ENCODE measurements around the gene PRDM15. TPM values are rescaled to one million over a fixed set of nuclear protein-coding genes. Genes with fewer than 3 reads are reported as not detected.

The PRDM15 gene
- total RNA-seq, 1 experiment from 2014 or later: 11.2 TPM

DNA sequence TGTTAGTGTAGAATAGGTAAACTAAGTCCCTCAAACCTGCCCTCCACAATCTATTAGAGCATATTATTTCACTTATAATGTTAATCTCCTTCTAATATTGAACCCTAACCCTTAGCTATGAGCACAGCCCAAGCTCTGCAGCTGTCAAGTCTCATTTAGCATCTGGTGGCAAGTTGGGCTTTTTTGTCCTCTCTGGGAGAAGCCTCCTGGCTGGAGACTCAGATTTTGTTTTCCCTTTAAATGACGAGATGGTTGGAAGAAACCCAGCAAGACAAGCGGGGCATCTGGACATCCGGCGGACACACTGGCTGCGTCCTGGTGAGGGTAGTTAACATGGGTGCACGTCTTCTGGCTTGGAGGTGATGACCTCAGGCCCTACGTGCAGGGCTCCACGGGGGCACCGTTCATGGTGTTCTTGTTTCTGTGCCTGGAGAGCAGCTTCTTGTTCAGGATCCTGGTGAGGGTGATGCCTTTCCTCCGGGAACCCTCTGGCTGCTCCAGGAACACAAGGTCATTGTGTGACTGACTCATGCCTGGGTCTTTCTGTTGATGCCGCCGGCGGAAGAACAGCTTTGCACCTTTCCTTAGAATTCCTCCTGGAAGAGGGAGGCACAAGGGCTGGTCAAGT, 9.7 kb upstream of the PRDM15 start:
- no TSS peak for BruUV-seq (replicated peaks)
- DNase-seq (ENCODE audit: low read depth, low spot score) (no peak), ATAC-seq (no peak)
- intact Hi-C loops (cut with micrococcal nuclease; ENCODE audit: unreplicated experiment): no loop called here
- Histone ChIP-seq H3K9me3 (ENCODE audit: control insufficient read depth, insufficient read depth, low read depth, low read length) (no peaks in the 10 kb centered on the region), H3K4me3 (ENCODE audit: low read depth in 2 of 2, low read length in 2 of 2) (no peak overlapping the region), H3K36me3 (ENCODE audit: control insufficient read depth, insufficient read depth, low read length) (no peaks in the 10 kb centered on the region), H3K4me1 (ENCODE audit: control insufficient read depth, insufficient read depth, low read length) (no peaks in the 10 kb centered on the region), H3K27ac (ENCODE audit: low read length) (no peak overlapping the region), H3K27me3 (ENCODE audit: control insufficient read depth, insufficient read depth, low read length) (no peaks in the 10 kb centered on the region)
- in situ Hi-C loops (cut with HindIII; ENCODE audit: low pct_unique_long_range_greater_than_20kb, low sequenced_read_pairs): no loop called here
- TF ChIP-seq REST (IDR thresholded peaks at IDR 0.05; ENCODE audit: insufficient read depth in 1 of 2, low read depth in 2 of 2, low read length in 1 of 2) (no peak), TCF7L2 (IDR thresholded peaks at IDR 0.05; ENCODE audit: low read depth, low read length) (no peak), POLR2AphosphoS5 (IDR thresholded peaks at IDR 0.05; ENCODE audit: low read depth, low read length) (no peak), SIN3A (IDR thresholded peaks at IDR 0.05; ENCODE audit: borderline replicate concordance, insufficient read depth, low read depth, low read length) (no peak)
- TF ChIP-seq, protein P1, sequence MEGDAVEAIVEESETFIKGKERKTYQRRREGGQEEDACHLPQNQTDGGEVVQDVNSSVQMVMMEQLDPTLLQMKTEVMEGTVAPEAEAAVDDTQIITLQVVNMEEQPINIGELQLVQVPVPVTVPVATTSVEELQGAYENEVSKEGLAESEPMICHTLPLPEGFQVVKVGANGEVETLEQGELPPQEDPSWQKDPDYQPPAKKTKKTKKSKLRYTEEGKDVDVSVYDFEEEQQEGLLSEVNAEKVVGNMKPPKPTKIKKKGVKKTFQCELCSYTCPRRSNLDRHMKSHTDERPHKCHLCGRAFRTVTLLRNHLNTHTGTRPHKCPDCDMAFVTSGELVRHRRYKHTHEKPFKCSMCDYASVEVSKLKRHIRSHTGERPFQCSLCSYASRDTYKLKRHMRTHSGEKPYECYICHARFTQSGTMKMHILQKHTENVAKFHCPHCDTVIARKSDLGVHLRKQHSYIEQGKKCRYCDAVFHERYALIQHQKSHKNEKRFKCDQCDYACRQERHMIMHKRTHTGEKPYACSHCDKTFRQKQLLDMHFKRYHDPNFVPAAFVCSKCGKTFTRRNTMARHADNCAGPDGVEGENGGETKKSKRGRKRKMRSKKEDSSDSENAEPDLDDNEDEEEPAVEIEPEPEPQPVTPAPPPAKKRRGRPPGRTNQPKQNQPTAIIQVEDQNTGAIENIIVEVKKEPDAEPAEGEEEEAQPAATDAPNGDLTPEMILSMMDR (IDR thresholded peaks at IDR 0.05): no peak
- CTCF ChIA-PET: no interaction called here
- POLR2A ChIA-PET: no interaction called here

DNA sequence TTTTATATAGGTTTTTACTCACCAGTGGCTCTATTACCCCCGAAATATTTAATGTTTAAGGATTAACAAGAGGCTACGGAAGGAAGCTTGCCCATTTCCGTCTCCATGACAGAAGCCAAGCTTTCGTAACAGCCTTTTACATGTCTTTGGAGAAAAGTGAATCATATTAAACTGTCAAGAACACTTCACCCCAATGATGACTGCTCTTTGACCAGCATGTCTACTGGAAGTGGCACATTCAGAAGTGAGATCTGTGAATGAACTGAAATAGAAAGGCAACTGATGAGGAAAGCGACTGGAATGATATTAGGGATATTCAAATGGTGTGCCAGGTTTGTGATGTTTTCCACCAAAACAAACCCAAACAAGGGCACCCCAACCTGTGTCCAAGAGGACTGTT, 8.5 kb upstream of the PRDM15 start:
- Histone ChIP-seq H3K27ac (ENCODE audit: low read length) (no peak overlapping the region), H3K36me3 (ENCODE audit: control insufficient read depth, insufficient read depth, low read length) (no peaks in the 10 kb centered on the region), H3K9me3 (ENCODE audit: control insufficient read depth, insufficient read depth, low read depth, low read length) (no peaks in the 10 kb centered on the region), H3K4me3 (ENCODE audit: low read depth in 2 of 2, low read length in 2 of 2) (no peak overlapping the region), H3K27me3 (ENCODE audit: control insufficient read depth, insufficient read depth, low read length) (no peaks in the 10 kb centered on the region), H3K4me1 (ENCODE audit: control insufficient read depth, insufficient read depth, low read length) (no peaks in the 10 kb centered on the region)
- no TSS peak for BruUV-seq (replicated peaks)
- CTCF ChIA-PET: no interaction called here
- DNase-seq (ENCODE audit: low read depth, low spot score) (no peak), ATAC-seq (no peak)
- POLR2A ChIA-PET: no interaction called here
- intact Hi-C loops (cut with micrococcal nuclease; ENCODE audit: unreplicated experiment): no loop called here
- TF ChIP-seq, protein P1 (IDR thresholded peaks at IDR 0.05): no peak
- TF ChIP-seq SIN3A (IDR thresholded peaks at IDR 0.05; ENCODE audit: borderline replicate concordance, insufficient read depth, low read depth, low read length) (no peak), TCF7L2 (IDR thresholded peaks at IDR 0.05; ENCODE audit: low read depth, low read length) (no peak), POLR2AphosphoS5 (IDR thresholded peaks at IDR 0.05; ENCODE audit: low read depth, low read length) (no peak), REST (IDR thresholded peaks at IDR 0.05; ENCODE audit: insufficient read depth in 1 of 2, low read depth in 2 of 2, low read length in 1 of 2) (no peak)
- in situ Hi-C loops (cut with HindIII; ENCODE audit: low pct_unique_long_range_greater_than_20kb, low sequenced_read_pairs): no loop called here
